ENCODE data around the gene TSPAN12. TPM values are rescaled to one million over a fixed set of nuclear protein-coding genes. Genes with fewer than 3 reads are reported as not detected.
"Not testable (repeated sequence)": the region's sequence is repeated elsewhere in the genome, so short reads cannot be mapped to it uniquely, and the experiment has no call there.

The TSPAN12 gene
- total RNA-seq, 2 donors from 2014 or later = 6.9 to 9.9 TPM

GRCh38 chr7:120792091-120792860 lies 65.7 kb downstream of the TSPAN12 start:
- H3K36me3 ChIP-seq (replicated peaks in 1 of 2; ENCODE audit: insufficient read depth in 1 of 2, low read depth in 2 of 2) = no peaks in the 10 kb centered on the region
- no peak overlapping the region for H3K4me3 ChIP-seq
- WGBS, 2 donors = 48 to 59% methylated on average over 13 of the region's 13 CpGs
- H3K27me3 ChIP-seq = no peaks in the 10 kb centered on the region
- no peak overlapping the region for H3K27ac ChIP-seq
- DNase-seq (peak; percentile 76 to 84 (median 79)), ATAC-seq (peak; percentile 88)
- TF ChIP-seq POLR2A (IDR thresholded peaks at IDR 0.05) = no peak
- TF ChIP-seq CTCF (IDR thresholded peaks at IDR 0.05) = peak; percentile 61 to 82 (median 70)
- H3K4me1 ChIP-seq = peaks cover 17% of the 10 kb centered on the region
- H3K9me3 ChIP-seq = peaks cover 0 to 5% (median 0%) of the 10 kb centered on the region in 3 donors
- intact Hi-C loops (cut with DNase I) = no loop called here

DNA sequence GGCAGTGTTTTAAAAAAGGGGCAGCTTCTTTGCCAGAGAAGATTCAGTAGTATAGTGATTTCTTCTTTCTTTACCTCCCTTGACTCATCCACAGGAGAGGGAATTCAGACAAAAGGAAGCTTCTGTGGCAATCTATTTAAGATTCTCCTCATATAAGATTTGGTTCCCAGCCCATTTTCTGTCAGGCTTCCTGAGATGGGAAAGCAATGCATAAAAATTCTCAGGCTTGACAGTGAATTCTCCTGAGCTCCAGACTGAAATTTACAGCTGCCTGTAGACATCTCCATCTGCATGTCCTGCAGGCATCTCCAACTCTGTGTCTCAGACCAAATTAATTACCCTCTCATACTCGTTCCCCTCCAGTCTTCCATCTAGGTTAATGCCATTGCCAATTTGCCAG lies 72.8 kb downstream of the TSPAN12 start:
- ATAC-seq = no peak
- Histone ChIP-seq H3K4me3 (no peak overlapping the region), H3K4me1 (no peaks in the 10 kb centered on the region), H3K27ac (no peak overlapping the region), H3K9me3 (peaks cover 0 to 5% (median 0%) of the 10 kb centered on the region in 3 donors), H3K27me3 (no peaks in the 10 kb centered on the region), H3K36me3 (replicated peaks in 1 of 2; ENCODE audit: insufficient read depth in 1 of 2, low read depth in 2 of 2) (no peaks in the 10 kb centered on the region)
- 38 to 41% methylated on average over 1 of the region's 1 CpG for WGBS, 2 donors
- no peak for DNase-seq
- no peak for TF ChIP-seq POLR2A (IDR thresholded peaks at IDR 0.05)
- TF ChIP-seq CTCF (IDR thresholded peaks at IDR 0.05) = no peak
- intact Hi-C loops (cut with DNase I) = no loop called here

DNA sequence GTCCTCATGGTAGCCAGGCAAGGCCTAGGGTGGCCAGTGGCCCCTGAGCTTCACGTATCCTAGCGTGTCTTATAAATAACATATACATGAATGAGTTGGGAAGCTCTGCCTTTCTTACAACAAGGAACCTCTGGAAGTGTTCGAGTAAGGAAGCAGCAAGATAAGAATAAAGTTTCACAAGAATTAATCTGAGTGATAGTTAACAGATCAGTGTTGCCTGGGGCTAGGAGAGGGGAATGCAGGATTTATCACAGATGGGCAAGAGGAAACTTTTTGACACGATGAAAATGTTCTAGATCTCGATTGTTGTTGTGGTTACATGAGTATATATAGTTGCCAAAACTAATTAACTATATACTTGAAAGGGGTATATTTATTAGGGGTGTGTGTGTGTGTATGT lies 74.2 kb downstream of the TSPAN12 start:
- no peak for ATAC-seq
- Histone ChIP-seq H3K4me3 (no peak overlapping the region), H3K9me3 (peaks cover 0 to 5% (median 0%) of the 10 kb centered on the region in 3 donors), H3K27me3 (no peaks in the 10 kb centered on the region), H3K27ac (no peak overlapping the region), H3K4me1 (no peaks in the 10 kb centered on the region), H3K36me3 (replicated peaks in 1 of 2; ENCODE audit: insufficient read depth in 1 of 2, low read depth in 2 of 2) (no peaks in the 10 kb centered on the region)
- intact Hi-C loops (cut with DNase I) = no loop called here
- TF ChIP-seq POLR2A (IDR thresholded peaks at IDR 0.05) = no peak
- no peak for TF ChIP-seq CTCF (IDR thresholded peaks at IDR 0.05)
- whole genome bisulfite sequencing, 2 donors = 72 to 76% methylated on average over 5 of the region's 5 CpGs
- no peak for DNase-seq

GRCh38 chr7:120783273-120783672 lies 74.7 kb downstream of the TSPAN12 start:
- ATAC-seq (no peak), DNase-seq (no peak)
- Histone ChIP-seq H3K9me3 (peaks cover 0 to 5% (median 0%) of the 10 kb centered on the region in 3 donors), H3K27me3 (no peaks in the 10 kb centered on the region), H3K4me3 (no peak overlapping the region), H3K36me3 (replicated peaks in 1 of 2; ENCODE audit: insufficient read depth in 1 of 2, low read depth in 2 of 2) (no peaks in the 10 kb centered on the region), H3K27ac (no peak overlapping the region), H3K4me1 (no peaks in the 10 kb centered on the region)
- 74% methylated on average over 6 of the region's 6 CpGs for WGBS, 2 donors
- intact Hi-C loops (cut with DNase I) = no loop called here
- no peak for TF ChIP-seq CTCF (IDR thresholded peaks at IDR 0.05)
- TF ChIP-seq POLR2A (IDR thresholded peaks at IDR 0.05) = no peak

DNA sequence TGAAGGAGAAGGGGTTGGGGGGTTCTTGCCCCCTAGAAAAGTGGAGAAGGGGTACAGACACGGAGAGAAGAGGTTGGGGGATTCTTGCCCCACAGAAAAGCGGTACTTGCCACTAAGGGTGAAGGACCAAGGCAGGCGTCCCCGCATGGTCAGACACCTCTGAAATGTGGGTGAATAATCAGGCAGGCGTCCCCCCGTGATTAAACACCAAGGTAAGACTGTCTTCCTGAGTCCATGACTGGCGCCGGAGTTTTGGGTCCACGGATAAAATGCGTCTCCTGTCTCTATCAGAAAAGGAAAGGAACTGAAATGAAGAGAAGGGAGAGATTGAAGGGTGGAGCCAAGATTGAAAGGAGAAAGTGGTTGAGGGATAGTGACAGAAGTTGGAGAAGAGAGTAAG lies 76.0 kb downstream of the TSPAN12 start:
- H3K9me3 ChIP-seq; H3K27ac ChIP-seq; DNase-seq; H3K4me1 ChIP-seq; H3K27me3 ChIP-seq; ATAC-seq; H3K36me3 ChIP-seq (replicated peaks in 1 of 2; ENCODE audit: insufficient read depth in 1 of 2, low read depth in 2 of 2); H3K4me3 ChIP-seq; intact Hi-C loops (cut with DNase I): not testable (repeated sequence)
- 83 to 89% methylated on average over 10 of the region's 10 CpGs for WGBS, 2 donors
